GM19328 (cell line): ENCODE measurements around the gene OR1F1.
"Not testable (repeated sequence)": the region's sequence is repeated elsewhere in the genome, so short reads cannot be mapped to it uniquely, and the experiment has no call there.

Experiments used
- ATAC-seq: cut with Tn5 transposase; IDR thresholded peaks from one replicate; pipeline ENCODE4 v1.9.1; 2021; ENCODE audit warnings: mild to moderate bottlenecking, moderate library complexity; ENCODE audit not compliant: unreplicated experiment

Gene OR1F1

DNA sequence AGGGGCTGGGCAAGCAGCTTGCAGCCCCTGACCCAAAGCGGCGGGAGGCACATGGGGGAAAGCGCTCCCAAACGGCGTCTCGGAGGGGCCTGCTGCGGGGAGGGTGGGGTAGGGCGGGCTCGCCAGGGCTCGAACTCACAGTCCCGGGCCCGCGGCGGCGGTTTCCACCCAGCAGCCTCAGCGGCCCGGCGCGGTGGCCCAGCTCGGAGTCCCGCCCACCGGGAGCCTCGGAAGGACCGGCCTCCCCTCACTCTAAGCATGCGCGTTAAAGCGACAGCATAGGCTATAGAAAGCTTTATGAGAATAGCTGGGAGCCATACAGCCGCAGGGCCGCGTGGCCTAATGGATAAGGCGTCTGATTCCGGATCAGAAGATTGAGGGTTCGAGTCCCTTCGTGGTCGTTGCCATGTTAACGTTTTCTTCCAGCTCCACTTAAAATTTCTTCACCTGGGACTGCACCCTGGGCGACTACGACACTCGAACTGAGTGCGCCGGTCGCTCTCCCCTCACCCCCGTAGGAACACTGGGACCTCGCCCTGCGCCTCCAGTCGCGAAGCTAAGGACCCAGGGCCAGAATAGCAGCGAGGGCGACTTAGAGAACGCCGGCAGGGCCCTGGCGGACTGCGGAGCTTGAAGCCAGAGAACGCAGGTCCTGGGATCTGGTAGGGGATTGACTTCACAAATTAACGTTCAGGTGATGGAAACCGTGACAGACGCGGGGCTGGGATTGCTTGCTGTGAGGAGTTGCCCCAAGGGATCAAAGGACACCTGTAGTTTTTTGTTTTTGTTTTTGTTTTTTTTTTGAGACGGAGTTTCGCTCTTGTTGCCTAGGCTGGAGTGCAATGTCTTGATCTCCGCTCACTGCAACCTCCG, 37.4 kb upstream of the OR1F1 start:
- peak; percentile 80 for ATAC-seq

- no peak for ATAC-seq
Observed at GRCh38 chr16:3152027-3152276, 36.1 kb upstream of the OR1F1 start.

- no peak for ATAC-seq
Observed at GRCh38 chr16:3152277-3152990, 35.6 kb upstream of the OR1F1 start.

- ATAC-seq: no peak
Observed at GRCh38 chr16:3152991-3153368, 35.0 kb upstream of the OR1F1 start.

GRCh38 chr16:3155181-3155580, 32.8 kb upstream of the OR1F1 start:
- ATAC-seq: no peak

DNA sequence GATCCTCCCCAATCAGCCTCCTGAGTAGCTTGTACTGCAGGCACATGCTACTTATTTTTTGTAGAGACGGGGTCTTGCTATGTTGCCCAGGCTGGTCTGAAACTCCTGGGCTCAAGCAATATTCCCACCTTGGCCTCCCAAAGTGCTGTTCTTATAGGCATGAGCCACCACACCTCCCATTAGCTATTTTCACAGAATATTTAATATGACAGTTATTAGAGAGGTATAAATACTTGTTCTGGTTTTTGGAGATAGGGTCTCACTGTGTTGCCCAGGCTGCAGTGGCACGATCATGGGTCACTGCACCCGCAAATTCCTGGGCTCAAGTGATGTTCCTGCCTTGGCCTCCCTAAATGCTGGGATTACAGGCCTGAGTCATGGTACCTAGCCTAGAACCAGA, 32.0 kb upstream of the OR1F1 start:
- no peak for ATAC-seq

GRCh38 chr16:3157229-3158025, 30.6 kb upstream of the OR1F1 start:
- ATAC-seq: no peak

DNA sequence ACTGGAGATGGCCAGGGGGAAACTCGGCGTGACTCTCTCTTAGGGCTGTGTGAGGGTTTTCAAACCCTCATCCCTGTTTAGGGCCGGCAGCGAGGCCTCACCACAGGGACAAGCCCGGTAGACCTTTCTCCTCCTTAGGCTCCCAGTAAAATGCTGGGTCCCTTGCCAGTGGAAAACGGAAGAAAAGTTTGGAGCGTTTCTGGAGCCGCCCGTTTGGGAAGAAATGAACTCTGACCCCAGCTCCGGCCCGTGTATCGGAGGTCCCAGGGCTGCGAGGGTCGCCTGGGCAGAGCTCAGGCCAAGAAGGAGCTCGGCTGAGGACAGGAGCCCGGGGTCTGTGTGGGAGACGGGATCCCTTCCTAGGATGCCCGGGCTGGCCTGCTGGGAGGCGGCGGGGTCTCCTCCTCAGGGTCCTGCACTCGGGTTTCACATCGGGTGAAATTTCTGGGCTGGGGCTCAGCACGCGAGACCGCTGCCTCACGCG, 29.9 kb upstream of the OR1F1 start:
- ATAC-seq: no peak

- ATAC-seq: no peak
Observed at GRCh38 chr16:3158510-3159314, 29.3 kb upstream of the OR1F1 start.

DNA sequence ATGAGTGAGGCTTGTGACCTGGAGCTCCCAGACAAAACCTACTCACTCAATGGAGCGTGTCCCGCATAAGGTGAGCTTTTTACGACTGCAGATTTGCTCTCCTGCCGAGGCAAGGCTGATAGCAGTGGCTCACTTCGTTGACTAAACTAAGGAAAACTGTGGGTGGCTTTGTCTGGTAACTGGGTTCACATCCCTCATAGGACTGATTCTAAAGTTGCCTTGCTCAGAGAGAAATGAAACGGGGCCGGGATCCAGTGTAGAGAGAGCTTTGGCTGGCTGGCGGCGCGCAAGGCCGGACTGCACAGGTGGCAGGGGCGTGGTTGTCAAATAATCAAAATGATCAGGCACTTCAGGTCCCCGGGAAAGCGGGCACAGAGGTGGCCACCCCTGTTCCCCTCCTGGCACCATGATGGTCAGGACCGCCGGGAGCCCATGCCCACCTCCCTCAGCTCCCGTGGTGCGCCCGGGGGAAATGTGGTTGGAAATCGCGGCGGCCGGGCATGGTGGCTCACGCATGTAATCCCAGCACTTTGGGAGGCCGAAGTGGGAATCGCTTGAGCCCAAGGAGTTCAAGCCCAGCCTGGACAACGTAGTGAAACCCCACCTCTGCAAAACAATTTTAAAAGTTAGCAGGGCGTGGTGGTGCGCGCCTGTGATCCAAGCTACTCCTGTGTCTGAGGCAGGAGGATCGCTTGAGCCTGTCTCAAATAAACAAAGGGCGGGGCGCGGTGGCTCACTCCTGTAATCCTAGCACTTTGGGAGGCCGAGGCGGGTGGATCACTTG, 26.6 kb upstream of the OR1F1 start:
- no peak for ATAC-seq

GRCh38 chr16:3164121-3164991, 23.6 kb upstream of the OR1F1 start:
- no peak for ATAC-seq

GRCh38 chr16:3165111-3165822, 22.7 kb upstream of the OR1F1 start:
- no peak for ATAC-seq

GRCh38 chr16:3166505-3166886, 21.5 kb upstream of the OR1F1 start:
- no peak for ATAC-seq

- not testable (repeated sequence) for ATAC-seq
Observed at GRCh38 chr16:3168729-3169128, 19.3 kb upstream of the OR1F1 start.

- no peak for ATAC-seq
Observed at GRCh38 chr16:3170440-3171180, 17.4 kb upstream of the OR1F1 start.

GRCh38 chr16:3171181-3171854, 16.7 kb upstream of the OR1F1 start:
- no peak for ATAC-seq
